Epithelial cell of esophagus (primary cell): ENCODE results near the gene ADAM12.

Experiments used
- DNase-seq: peaks from one replicate; pipeline ENCODE4 v3.0.0; 2010; ENCODE audit warnings: low read depth
- H3K4me3 ChIP-seq: 2 replicates; pipeline ENCODE4 v1.5.1; 2011; ENCODE audit warnings: mild to moderate bottlenecking, low read length, control low read depth
- TF ChIP-seq, protein P1 (sequence below): IDR thresholded peaks from 2 replicates; pipeline ENCODE4 v1.5.1; 2011; ENCODE audit warnings: low read depth, mild to moderate bottlenecking, low read length, control low read depth, inconsistent platforms; ENCODE audit not compliant: insufficient read depth; ENCODE audit errors: missing control alignments

The ADAM12 gene

DNA sequence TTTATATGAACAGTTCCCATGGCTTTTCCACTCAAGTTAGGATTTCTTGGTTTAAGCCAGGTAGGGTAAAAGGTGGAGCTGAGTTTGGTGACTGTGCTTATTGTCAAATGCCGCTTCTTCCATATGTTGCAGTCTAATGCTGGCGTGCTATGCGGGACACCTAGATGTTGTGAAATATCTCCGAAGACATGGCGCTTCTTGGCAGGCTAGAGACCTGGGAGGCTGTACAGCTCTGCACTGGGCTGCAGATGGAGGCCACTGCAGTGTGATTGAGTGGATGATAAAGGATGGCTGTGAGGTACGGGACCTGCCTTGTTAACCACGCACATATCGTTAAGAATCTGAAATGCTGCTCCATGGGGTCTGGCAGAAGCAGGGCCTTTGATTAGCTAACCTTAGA is 383.5 kb downstream of the ADAM12 start:
- DNase-seq, result no peak
- no peak overlapping the region for H3K4me3 ChIP-seq
- TF ChIP-seq, protein P1, sequence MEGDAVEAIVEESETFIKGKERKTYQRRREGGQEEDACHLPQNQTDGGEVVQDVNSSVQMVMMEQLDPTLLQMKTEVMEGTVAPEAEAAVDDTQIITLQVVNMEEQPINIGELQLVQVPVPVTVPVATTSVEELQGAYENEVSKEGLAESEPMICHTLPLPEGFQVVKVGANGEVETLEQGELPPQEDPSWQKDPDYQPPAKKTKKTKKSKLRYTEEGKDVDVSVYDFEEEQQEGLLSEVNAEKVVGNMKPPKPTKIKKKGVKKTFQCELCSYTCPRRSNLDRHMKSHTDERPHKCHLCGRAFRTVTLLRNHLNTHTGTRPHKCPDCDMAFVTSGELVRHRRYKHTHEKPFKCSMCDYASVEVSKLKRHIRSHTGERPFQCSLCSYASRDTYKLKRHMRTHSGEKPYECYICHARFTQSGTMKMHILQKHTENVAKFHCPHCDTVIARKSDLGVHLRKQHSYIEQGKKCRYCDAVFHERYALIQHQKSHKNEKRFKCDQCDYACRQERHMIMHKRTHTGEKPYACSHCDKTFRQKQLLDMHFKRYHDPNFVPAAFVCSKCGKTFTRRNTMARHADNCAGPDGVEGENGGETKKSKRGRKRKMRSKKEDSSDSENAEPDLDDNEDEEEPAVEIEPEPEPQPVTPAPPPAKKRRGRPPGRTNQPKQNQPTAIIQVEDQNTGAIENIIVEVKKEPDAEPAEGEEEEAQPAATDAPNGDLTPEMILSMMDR, result no peak

GRCh38 chr10:126001576-126001975 is 386.7 kb downstream of the ADAM12 start:
- H3K4me3 ChIP-seq, result no peak overlapping the region
- TF ChIP-seq, protein P1, result no peak
- no peak for DNase-seq

DNA sequence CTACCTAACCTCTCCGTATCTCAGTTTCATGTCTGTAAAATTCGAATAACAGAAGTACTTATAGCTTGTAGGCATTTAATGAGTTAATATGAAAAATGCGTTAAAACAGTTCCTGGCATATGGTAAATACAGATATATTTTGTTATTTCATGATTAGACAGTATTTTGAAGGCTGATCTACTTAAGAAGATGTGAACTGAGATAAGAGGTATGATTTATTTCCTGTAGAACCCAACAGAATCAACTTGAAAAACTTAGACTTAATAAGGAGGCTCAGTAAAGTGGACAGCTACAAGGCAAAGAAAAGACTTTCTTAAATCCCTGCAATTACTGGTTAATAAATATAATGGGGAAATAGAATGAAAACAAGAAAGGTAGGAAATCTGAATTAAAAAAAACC is 388.6 kb downstream of the ADAM12 start:
- DNase-seq, result no peak
- TF ChIP-seq, protein P1, result no peak
- no peak overlapping the region for H3K4me3 ChIP-seq

- TF ChIP-seq, protein P1, result no peak
- no peak overlapping the region for H3K4me3 ChIP-seq
- DNase-seq, result no peak
Observed at GRCh38 chr10:125997586-125997985, 390.7 kb downstream of the ADAM12 start.

DNA sequence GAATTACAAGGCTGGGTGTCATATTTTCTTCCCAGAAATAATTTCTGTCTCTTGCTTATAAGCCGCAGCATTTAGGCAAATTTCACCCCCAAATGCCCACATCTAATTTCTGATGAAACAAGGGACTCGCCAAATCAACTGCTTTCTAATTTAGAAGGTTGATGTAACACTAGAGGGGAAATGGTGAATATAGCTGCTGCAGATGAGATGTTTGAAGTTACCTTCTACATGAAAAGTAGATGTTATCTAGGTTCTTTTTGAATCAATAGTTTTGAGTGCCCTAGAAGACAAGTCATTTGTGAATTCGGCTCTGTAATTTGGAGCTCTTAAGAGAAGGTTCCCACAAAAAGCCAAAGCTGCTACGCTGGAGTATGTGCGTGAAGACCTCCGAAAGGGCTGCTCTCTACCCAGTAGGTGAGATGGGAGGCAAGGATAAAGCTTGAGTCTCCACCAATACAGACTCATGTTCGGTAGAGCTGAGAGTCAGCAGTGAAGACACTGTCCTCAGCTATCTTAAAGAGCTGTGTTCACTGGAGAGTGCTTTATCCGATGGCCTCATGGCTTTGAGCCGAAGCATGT is 392.5 kb downstream of the ADAM12 start:
- TF ChIP-seq, protein P1, result no peak
- no peak for DNase-seq
- no peak overlapping the region for H3K4me3 ChIP-seq

GRCh38 chr10:125994601-125995000 is 393.7 kb downstream of the ADAM12 start:
- no peak for DNase-seq
- TF ChIP-seq, protein P1, result no peak
- no peak overlapping the region for H3K4me3 ChIP-seq

DNA sequence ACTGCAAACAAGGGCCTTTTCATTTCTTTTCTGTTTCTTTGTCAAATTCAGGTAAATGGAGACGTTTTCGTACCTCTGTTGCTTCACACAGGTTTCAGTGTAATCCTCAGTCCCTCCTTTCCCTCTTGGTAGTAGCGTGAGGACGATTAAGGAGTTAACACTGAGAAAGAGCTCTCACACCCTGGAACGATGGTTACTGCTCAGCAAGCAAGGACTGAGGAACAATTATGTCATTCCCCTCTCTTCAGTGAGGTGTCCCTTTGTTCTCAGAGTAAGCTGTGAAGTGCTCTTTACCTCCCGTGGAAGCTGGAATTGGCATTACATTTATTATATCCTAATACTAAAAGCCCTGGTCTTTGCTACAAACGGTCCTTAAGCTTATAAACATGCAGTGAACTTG is 396.0 kb downstream of the ADAM12 start:
- DNase-seq, result no peak
- TF ChIP-seq, protein P1, result no peak
- H3K4me3 ChIP-seq, result no peak overlapping the region
